Neural cell (in vitro differentiated cells): Measurements from ENCODE around the gene ARHGAP6. TPM values are rescaled to one million over a fixed set of nuclear protein-coding genes. Genes with fewer than 3 reads are reported as not detected.

Source experiments
- H2AFZ ChIP-seq: fragments of 200-600, 300-800 bp; sonication (generic), shearing (Covaris generic); 2 replicates; pipeline ENCODE4 v1.6.0; 2014; ENCODE audit warnings: low read depth, mild to moderate bottlenecking, antibody characterized with exemption, low read length, moderate library complexity
- H3F3A ChIP-seq: fragments of 200-600 bp; shearing (Covaris generic); 2 replicates; pipeline ENCODE4 v1.6.1; 2016; ENCODE audit warnings: mild to moderate bottlenecking, moderate library complexity, mixed read lengths, antibody characterized with exemption, low read length; ENCODE audit not compliant: insufficient read depth, poor library complexity, severe bottlenecking
- H3K27ac ChIP-seq: fragments of 200-600, 300-800 bp; sonication (generic), shearing (Covaris generic); 2 replicates; pipeline ENCODE4 v1.5.1; 2014; ENCODE audit warnings: mild to moderate bottlenecking, low read length, moderate library complexity
- H3K27me3 ChIP-seq: fragments of 300-800, 200-600 bp; sonication (generic), shearing (Covaris generic); 2 replicates; pipeline ENCODE4 v1.6.0; 2014; ENCODE audit warnings: mild to moderate bottlenecking, low read depth, low read length, moderate library complexity; ENCODE audit not compliant: insufficient read depth
- H3K36me3 ChIP-seq: fragments of 300-800, 200-600 bp; sonication (generic), shearing (Covaris generic); 2 replicates; pipeline ENCODE4 v1.5.1; 2014; ENCODE audit warnings: mild to moderate bottlenecking, antibody characterized with exemption, low read length, moderate library complexity; ENCODE audit not compliant: insufficient read depth
- H3K4me2 ChIP-seq: fragments of 300-800, 200-600 bp; sonication (generic), shearing (Covaris generic); 2 replicates; pipeline ENCODE4 v1.6.0; 2014; ENCODE audit warnings: mild to moderate bottlenecking, low read length
- H3K4me3 ChIP-seq: fragments of 300-800, 200-600 bp; sonication (generic), shearing (Covaris generic); 2 replicates; pipeline ENCODE4 v1.5.1; 2014; ENCODE audit warnings: mild to moderate bottlenecking, low read length, moderate library complexity
- H3K79me2 ChIP-seq: fragments of 200-600 bp; shearing (Covaris generic); replicated peaks from 2 replicates; pipeline ENCODE4 v1.6.0; 2014; ENCODE audit warnings: mild to moderate bottlenecking, low read length, moderate library complexity; ENCODE audit not compliant: insufficient read depth
- H3K9ac ChIP-seq: fragments of 300-800, 200-600 bp; sonication (generic), shearing (Covaris generic); 2 replicates; pipeline ENCODE4 v1.6.1; 2016; ENCODE audit warnings: mild to moderate bottlenecking, low read length, mixed read lengths
- H3K9me2 ChIP-seq: fragments of 200-600 bp; shearing (Covaris generic); 2 replicates; pipeline ENCODE4 v1.6.1; 2016; ENCODE audit warnings: mild to moderate bottlenecking, low read length, mixed read lengths; ENCODE audit not compliant: insufficient read depth
- H3K9me3 ChIP-seq: fragments of 200-600, 300-800 bp; sonication (generic), shearing (Covaris generic); 2 replicates; pipeline ENCODE4 v1.6.1; 2016; ENCODE audit warnings: mild to moderate bottlenecking, mixed run types, low read length, moderate library complexity, mixed read lengths
- H4K20me1 ChIP-seq: fragments of 200-600 bp; shearing (Covaris generic); 2 replicates; pipeline ENCODE4 v1.6.1; 2016; ENCODE audit warnings: mild to moderate bottlenecking, mixed run types; ENCODE audit not compliant: insufficient read depth
- CTCF ChIP-seq: fragments of 450-650 bp; IDR thresholded peaks from 2 replicates; pipeline ENCODE4 v1.5.1; 2014; ENCODE audit warnings: antibody characterized with exemption, mild to moderate bottlenecking, moderate library complexity; ENCODE audit not compliant: poor library complexity, severe bottlenecking
- EP300 ChIP-seq: fragments of 450-650 bp; conservative IDR thresholded peaks from 2 replicates; pipeline ENCODE4 v1.6.1; 2014; ENCODE audit warnings: antibody characterized with exemption, mild to moderate bottlenecking, moderate library complexity; ENCODE audit not compliant: poor library complexity, severe bottlenecking
- EZH2 ChIP-seq: fragments of 200-600, 300-800 bp; shearing (Covaris generic), sonication (generic); IDR thresholded peaks from 2 replicates; pipeline ENCODE4 v1.6.1; 2014; ENCODE audit warnings: antibody characterized with exemption, low read length, borderline replicate concordance, mild to moderate bottlenecking; ENCODE audit not compliant: insufficient read depth, poor library complexity, severe bottlenecking
- MXI1 ChIP-seq: fragments of 450-650 bp; conservative IDR thresholded peaks from 2 replicates; pipeline ENCODE4 v1.6.1; 2014; ENCODE audit warnings: antibody characterized with exemption, mild to moderate bottlenecking; ENCODE audit not compliant: poor library complexity, severe bottlenecking
- POLR2AphosphoS5 ChIP-seq: IDR thresholded peaks from 2 replicates; pipeline ENCODE4 v1.6.1; 2012
- RAD21 ChIP-seq: fragments of 450-650 bp; conservative IDR thresholded peaks from 2 replicates; pipeline ENCODE4 v1.6.1; 2014; ENCODE audit warnings: antibody characterized with exemption, mild to moderate bottlenecking, moderate library complexity
- REST ChIP-seq: IDR thresholded peaks from 2 replicates; pipeline ENCODE4 v1.6.1; 2012; ENCODE audit warnings: borderline replicate concordance
- SMC3 ChIP-seq: fragments of 450-650 bp; conservative IDR thresholded peaks from 2 replicates; pipeline ENCODE4 v1.6.1; 2014; ENCODE audit warnings: antibody characterized with exemption, mild to moderate bottlenecking, moderate library complexity; ENCODE audit not compliant: poor library complexity
- TAF1 ChIP-seq: IDR thresholded peaks from 2 replicates; pipeline ENCODE4 v1.6.1; 2012; ENCODE audit warnings: low read depth
- polyA plus RNA-seq: library from polyadenylated mRNA; depleted of rRNA; stranded (reverse); fragments of >200 nt; gene quantifications from 2 replicates; pipeline ENCODE4 v1.2.3, GENCODE V29; 2014

The ARHGAP6 gene
- polyA plus RNA-seq, 1 donor from 2014 or later, result 0.40 TPM

- H3K9ac ChIP-seq, result no peak overlapping the region
- H3K27me3 ChIP-seq, result no peaks in the 10 kb centered on the region
- TF ChIP-seq EZH2 (no peak), POLR2AphosphoS5 (no peak), SMC3 (no peak)
- no peak overlapping the region for H3K4me2 ChIP-seq
- no peaks in the 10 kb centered on the region for H3K9me3 ChIP-seq
- H3K4me3 ChIP-seq, result no peak overlapping the region
- no peaks in the 10 kb centered on the region for H3K9me2 ChIP-seq
- no peaks in the 10 kb centered on the region for H4K20me1 ChIP-seq
- H3F3A ChIP-seq, result no peaks in the 10 kb centered on the region
- H3K36me3 ChIP-seq, result no peaks in the 10 kb centered on the region
- H2AFZ ChIP-seq, result no peak overlapping the region
- H3K27ac ChIP-seq, result no peak overlapping the region
- no peaks in the 10 kb centered on the region for H3K79me2 ChIP-seq
Measured at GRCh38 chrX:11193035-11193469, 472.7 kb downstream of the ARHGAP6 start.

GRCh38 chrX:11190745-11191510, 474.8 kb downstream of the ARHGAP6 start:
- no peaks in the 10 kb centered on the region for H3K36me3 ChIP-seq
- TF ChIP-seq EZH2 (no peak), EP300 (no peak), POLR2AphosphoS5 (no peak), TAF1 (no peak), SMC3 (no peak), RAD21 (no peak), MXI1 (no peak), CTCF (no peak), REST (no peak)
- H3F3A ChIP-seq, result no peaks in the 10 kb centered on the region
- no peaks in the 10 kb centered on the region for H3K9me3 ChIP-seq
- H3K79me2 ChIP-seq, result no peaks in the 10 kb centered on the region
- H4K20me1 ChIP-seq, result no peaks in the 10 kb centered on the region
- H3K4me2 ChIP-seq, result no peak overlapping the region
- no peak overlapping the region for H3K27ac ChIP-seq
- H3K9me2 ChIP-seq, result no peaks in the 10 kb centered on the region
- H3K27me3 ChIP-seq, result no peaks in the 10 kb centered on the region
- no peak overlapping the region for H3K9ac ChIP-seq
- H3K4me3 ChIP-seq, result no peak overlapping the region
- no peak overlapping the region for H2AFZ ChIP-seq
